Measurements from ENCODE around the gene VWA5A. TPM values are rescaled to one million over a fixed set of nuclear protein-coding genes. Genes with fewer than 3 reads are reported as not detected.

VWA5A gene
- total RNA-seq, 1 donor from 2014 or later = 37.9 TPM

DNA sequence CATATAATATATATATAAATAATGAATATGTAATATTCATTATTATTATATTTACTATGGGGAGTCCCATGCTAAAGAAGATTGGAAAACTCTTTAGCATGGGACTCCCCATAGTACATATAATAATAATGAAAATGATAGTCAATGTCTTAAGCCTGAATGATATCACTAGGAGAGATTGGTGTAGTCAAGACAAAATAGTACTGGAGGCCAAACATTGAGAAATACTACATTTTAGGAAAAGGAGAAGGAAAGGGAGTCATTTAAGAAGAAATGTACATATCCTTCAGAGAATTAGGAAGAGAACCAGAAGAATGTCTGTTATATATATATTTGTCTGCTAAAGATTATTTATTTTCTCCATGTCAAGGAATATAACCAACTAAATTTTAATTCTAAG, 5.0 kb upstream of the VWA5A start:
- TF ChIP-seq, protein P1, sequence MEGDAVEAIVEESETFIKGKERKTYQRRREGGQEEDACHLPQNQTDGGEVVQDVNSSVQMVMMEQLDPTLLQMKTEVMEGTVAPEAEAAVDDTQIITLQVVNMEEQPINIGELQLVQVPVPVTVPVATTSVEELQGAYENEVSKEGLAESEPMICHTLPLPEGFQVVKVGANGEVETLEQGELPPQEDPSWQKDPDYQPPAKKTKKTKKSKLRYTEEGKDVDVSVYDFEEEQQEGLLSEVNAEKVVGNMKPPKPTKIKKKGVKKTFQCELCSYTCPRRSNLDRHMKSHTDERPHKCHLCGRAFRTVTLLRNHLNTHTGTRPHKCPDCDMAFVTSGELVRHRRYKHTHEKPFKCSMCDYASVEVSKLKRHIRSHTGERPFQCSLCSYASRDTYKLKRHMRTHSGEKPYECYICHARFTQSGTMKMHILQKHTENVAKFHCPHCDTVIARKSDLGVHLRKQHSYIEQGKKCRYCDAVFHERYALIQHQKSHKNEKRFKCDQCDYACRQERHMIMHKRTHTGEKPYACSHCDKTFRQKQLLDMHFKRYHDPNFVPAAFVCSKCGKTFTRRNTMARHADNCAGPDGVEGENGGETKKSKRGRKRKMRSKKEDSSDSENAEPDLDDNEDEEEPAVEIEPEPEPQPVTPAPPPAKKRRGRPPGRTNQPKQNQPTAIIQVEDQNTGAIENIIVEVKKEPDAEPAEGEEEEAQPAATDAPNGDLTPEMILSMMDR (IDR thresholded peaks at IDR 0.05) = no peak
- Histone ChIP-seq H3K27me3 (ENCODE audit: low read depth) (no peaks in the 10 kb centered on the region), H3K36me3 (no peaks in the 10 kb centered on the region), H3K4me1 (peaks cover 5% of the 10 kb centered on the region), H3K9me3 (no peaks in the 10 kb centered on the region), H3K27ac (no peak overlapping the region), H3K4me3 (no peak overlapping the region)
- no peak for DNase-seq
- no peak for ATAC-seq
- intact Hi-C loops (cut with DNase I) = no loop called here

GRCh38 chr11:124113890-124114289, 1.4 kb upstream of the VWA5A start:
- ATAC-seq (no peak), DNase-seq (no peak)
- Histone ChIP-seq H3K36me3 (peaks cover 17% of the 10 kb centered on the region), H3K27ac (no peak overlapping the region), H3K4me3 (no peak overlapping the region), H3K4me1 (peaks cover 14% of the 10 kb centered on the region), H3K9me3 (no peaks in the 10 kb centered on the region), H3K27me3 (ENCODE audit: low read depth) (no peaks in the 10 kb centered on the region)
- TF ChIP-seq, protein P1 (IDR thresholded peaks at IDR 0.05) = no peak
- intact Hi-C loops (cut with DNase I) = no loop called here

- DNase-seq (peak; percentile 62), ATAC-seq (peak; percentile 86 to 87)
- Histone ChIP-seq H3K9me3 (no peaks in the 10 kb centered on the region), H3K27me3 (ENCODE audit: low read depth) (no peaks in the 10 kb centered on the region), H3K4me1 (peaks cover 14% of the 10 kb centered on the region), H3K27ac (peak overlapping the region; percentile 73), H3K36me3 (peaks cover 38% of the 10 kb centered on the region), H3K4me3 (peak overlapping the region; percentile 66)
- TF ChIP-seq, protein P1 (IDR thresholded peaks at IDR 0.05) = no peak
- intact Hi-C loops (cut with DNase I) = no loop called here
Measured at GRCh38 chr11:124115782-124116616, 749 bp downstream of the VWA5A start.

- H3K9me3 ChIP-seq = no peaks in the 10 kb centered on the region
- TF ChIP-seq, protein P1 (IDR thresholded peaks at IDR 0.05) = no peak
- peaks cover 14% of the 10 kb centered on the region for H3K4me1 ChIP-seq
- H3K4me3 ChIP-seq = no peak overlapping the region
- ATAC-seq = no peak
- no peak overlapping the region for H3K27ac ChIP-seq
- intact Hi-C loops (cut with DNase I) = no loop called here
- H3K27me3 ChIP-seq (ENCODE audit: low read depth) = no peaks in the 10 kb centered on the region
- peaks cover 66% of the 10 kb centered on the region for H3K36me3 ChIP-seq
- no peak for DNase-seq
Measured at GRCh38 chr11:124119103-124119502, 3.9 kb downstream of the VWA5A start.

- ATAC-seq = no peak
- H3K36me3 ChIP-seq = peaks cover 80% of the 10 kb centered on the region
Measured at GRCh38 chr11:124120891-124121290, 5.6 kb downstream of the VWA5A start.

More at GRCh38 chr11:124120891-124121290, 5.6 kb downstream of the VWA5A start:
- H3K4me1 ChIP-seq = peaks cover 8% of the 10 kb centered on the region
- H3K27me3 ChIP-seq (ENCODE audit: low read depth) = no peaks in the 10 kb centered on the region
- DNase-seq = no peak
- H3K4me3 ChIP-seq = no peak overlapping the region
- TF ChIP-seq, protein P1 (IDR thresholded peaks at IDR 0.05) = no peak
- no peak overlapping the region for H3K27ac ChIP-seq
- no peaks in the 10 kb centered on the region for H3K9me3 ChIP-seq
- intact Hi-C loops (cut with DNase I) = no loop called here
